ENCODE results near the gene CLEC2A.

DNA sequence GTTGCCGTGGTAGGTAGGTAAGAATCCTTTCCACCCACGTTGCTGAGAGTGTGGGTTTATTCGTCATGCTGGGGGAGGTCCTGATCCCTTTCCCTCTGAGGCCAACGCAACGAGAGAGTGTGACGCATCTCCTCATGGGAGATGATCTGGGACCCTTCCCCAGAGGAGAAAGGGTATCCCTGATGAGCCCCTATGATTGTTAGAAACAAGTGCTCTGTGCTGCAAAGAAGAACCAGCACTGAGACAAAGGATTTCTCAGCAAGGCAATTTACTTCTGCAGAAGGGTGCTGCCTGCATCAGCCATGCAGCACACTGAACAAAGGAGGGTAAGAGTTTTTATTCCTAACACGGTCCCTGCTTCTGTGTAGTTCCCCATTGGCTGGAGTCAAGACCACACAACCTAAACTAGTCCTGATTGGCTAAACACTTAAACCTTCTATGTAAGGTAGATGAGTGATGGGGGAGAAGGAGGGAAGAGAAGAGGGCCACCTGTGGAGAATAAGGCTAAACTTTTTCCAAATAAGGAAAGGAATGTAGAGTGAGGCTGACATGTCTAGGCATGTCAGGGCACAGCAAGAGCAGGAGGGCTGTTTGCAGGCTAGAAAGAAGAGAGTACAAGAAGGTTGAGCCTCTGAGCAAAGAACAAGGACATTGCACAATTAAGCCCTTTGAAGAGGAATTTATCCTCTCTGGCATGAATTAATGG lies 21.3 kb downstream of the CLEC2A start:
- TF ChIP-seq, protein P1, sequence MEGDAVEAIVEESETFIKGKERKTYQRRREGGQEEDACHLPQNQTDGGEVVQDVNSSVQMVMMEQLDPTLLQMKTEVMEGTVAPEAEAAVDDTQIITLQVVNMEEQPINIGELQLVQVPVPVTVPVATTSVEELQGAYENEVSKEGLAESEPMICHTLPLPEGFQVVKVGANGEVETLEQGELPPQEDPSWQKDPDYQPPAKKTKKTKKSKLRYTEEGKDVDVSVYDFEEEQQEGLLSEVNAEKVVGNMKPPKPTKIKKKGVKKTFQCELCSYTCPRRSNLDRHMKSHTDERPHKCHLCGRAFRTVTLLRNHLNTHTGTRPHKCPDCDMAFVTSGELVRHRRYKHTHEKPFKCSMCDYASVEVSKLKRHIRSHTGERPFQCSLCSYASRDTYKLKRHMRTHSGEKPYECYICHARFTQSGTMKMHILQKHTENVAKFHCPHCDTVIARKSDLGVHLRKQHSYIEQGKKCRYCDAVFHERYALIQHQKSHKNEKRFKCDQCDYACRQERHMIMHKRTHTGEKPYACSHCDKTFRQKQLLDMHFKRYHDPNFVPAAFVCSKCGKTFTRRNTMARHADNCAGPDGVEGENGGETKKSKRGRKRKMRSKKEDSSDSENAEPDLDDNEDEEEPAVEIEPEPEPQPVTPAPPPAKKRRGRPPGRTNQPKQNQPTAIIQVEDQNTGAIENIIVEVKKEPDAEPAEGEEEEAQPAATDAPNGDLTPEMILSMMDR (IDR thresholded peaks at IDR 0.05 in 4 of 5, conservative IDR thresholded peaks at IDR 0.05 in 1 of 5) = no peak
- TF ChIP-seq POLR2A (IDR thresholded peaks at IDR 0.05) = no peak
